Duodenal mucosa (tissue), 2 donors: Measurements from ENCODE around the gene TUBGCP3.

Source experiments
- H3K27ac ChIP-seq: one replicate; pipeline ENCODE4 v1.7.0; 2013; ENCODE audit warnings: low read depth, low read length
- H3K27me3 ChIP-seq, 2 donors: one replicate each; pipeline ENCODE4 v1.7.0; 2013; ENCODE audit warnings: low read length in 2 of 2, control low read depth in 1 of 2; ENCODE audit not compliant: insufficient read depth in 2 of 2, control insufficient read depth in 1 of 2
- H3K36me3 ChIP-seq, 2 donors: one replicate each; pipeline ENCODE4 v1.7.0; 2013; ENCODE audit warnings: low read length in 2 of 2, control low read depth in 1 of 2; ENCODE audit not compliant: insufficient read depth in 2 of 2, control insufficient read depth in 1 of 2
- H3K4me1 ChIP-seq, 2 donors: one replicate each; pipeline ENCODE4 v1.7.0; 2013; ENCODE audit warnings: low read length in 2 of 2, control low read depth in 1 of 2; ENCODE audit not compliant: insufficient read depth in 2 of 2, control insufficient read depth in 1 of 2
- H3K4me3 ChIP-seq, 2 donors: one replicate each; pipeline ENCODE4 v1.7.0; 2013; ENCODE audit warnings: low read length in 2 of 2, low read depth in 1 of 2
- H3K9ac ChIP-seq, 2 donors: one replicate each; pipeline ENCODE4 v1.7.0; 2013; ENCODE audit warnings: low read length in 2 of 2, low read depth in 1 of 2
- H3K9me3 ChIP-seq, 2 donors: one replicate each; pipeline ENCODE4 v1.7.0; 2013; ENCODE audit warnings: low read length in 2 of 2, control low read depth in 1 of 2; ENCODE audit not compliant: control insufficient read depth in 1 of 2

TUBGCP3 gene

GRCh38 chr13:112532837-112533745, 54.9 kb downstream of the TUBGCP3 start:
- no peak overlapping the region for H3K4me3 ChIP-seq
- no peaks in the 10 kb centered on the region for H3K4me1 ChIP-seq
- H3K9ac ChIP-seq = no peak overlapping the region
- peaks cover 0 to 4% of the 10 kb centered on the region in 2 donors for H3K36me3 ChIP-seq
- no peaks in the 10 kb centered on the region for H3K27me3 ChIP-seq
- no peaks in the 10 kb centered on the region for H3K9me3 ChIP-seq
- no peak overlapping the region for H3K27ac ChIP-seq

- H3K27me3 ChIP-seq = no peaks in the 10 kb centered on the region
- peaks cover 4 to 9% of the 10 kb centered on the region in 2 donors for H3K36me3 ChIP-seq
- H3K27ac ChIP-seq = no peak overlapping the region
- H3K9me3 ChIP-seq = no peaks in the 10 kb centered on the region
- no peak overlapping the region for H3K4me3 ChIP-seq
- no peaks in the 10 kb centered on the region for H3K4me1 ChIP-seq
- no peak overlapping the region for H3K9ac ChIP-seq
Measured at GRCh38 chr13:112531263-112531794, 56.6 kb downstream of the TUBGCP3 start.

DNA sequence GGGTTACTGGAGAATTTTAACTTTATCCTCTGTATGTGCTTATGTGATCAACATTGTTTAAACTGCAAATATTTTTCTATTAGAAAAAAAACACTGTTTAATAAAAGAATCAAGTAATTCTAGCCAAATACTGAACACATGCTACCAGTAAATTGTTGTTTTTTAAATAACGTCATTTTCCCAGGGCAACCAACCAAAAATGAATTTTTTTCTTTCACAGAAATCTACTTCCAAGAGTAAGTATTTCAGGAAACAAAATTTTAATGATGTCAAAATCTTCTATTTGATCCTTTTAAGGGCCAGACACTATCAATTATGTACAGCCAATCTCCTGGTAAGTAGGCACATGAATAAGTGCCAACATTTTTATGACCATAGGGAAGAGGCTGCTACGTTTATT, 57.1 kb downstream of the TUBGCP3 start:
- no peaks in the 10 kb centered on the region for H3K27me3 ChIP-seq
- H3K4me1 ChIP-seq = no peaks in the 10 kb centered on the region
- no peak overlapping the region for H3K4me3 ChIP-seq
- H3K36me3 ChIP-seq = peaks cover 6 to 14% of the 10 kb centered on the region in 2 donors
- no peak overlapping the region for H3K27ac ChIP-seq
- no peaks in the 10 kb centered on the region for H3K9me3 ChIP-seq
- H3K9ac ChIP-seq = no peak overlapping the region

- no peaks in the 10 kb centered on the region for H3K27me3 ChIP-seq
- H3K9me3 ChIP-seq = no peaks in the 10 kb centered on the region
- H3K4me3 ChIP-seq = no peak overlapping the region
- no peaks in the 10 kb centered on the region for H3K4me1 ChIP-seq
- H3K27ac ChIP-seq = no peak overlapping the region
- peaks cover 4 to 25% of the 10 kb centered on the region in 2 donors for H3K36me3 ChIP-seq
- H3K9ac ChIP-seq = no peak overlapping the region
Measured at GRCh38 chr13:112529216-112529615, 58.7 kb downstream of the TUBGCP3 start.

GRCh38 chr13:112526146-112526853, 61.7 kb downstream of the TUBGCP3 start:
- no peaks in the 10 kb centered on the region for H3K9me3 ChIP-seq
- no peak overlapping the region for H3K9ac ChIP-seq
- no peaks in the 10 kb centered on the region for H3K27me3 ChIP-seq
- no peak overlapping the region for H3K4me3 ChIP-seq
- peaks cover 13 to 39% of the 10 kb centered on the region in 2 donors for H3K36me3 ChIP-seq
- H3K4me1 ChIP-seq = no peaks in the 10 kb centered on the region
- H3K27ac ChIP-seq = no peak overlapping the region

DNA sequence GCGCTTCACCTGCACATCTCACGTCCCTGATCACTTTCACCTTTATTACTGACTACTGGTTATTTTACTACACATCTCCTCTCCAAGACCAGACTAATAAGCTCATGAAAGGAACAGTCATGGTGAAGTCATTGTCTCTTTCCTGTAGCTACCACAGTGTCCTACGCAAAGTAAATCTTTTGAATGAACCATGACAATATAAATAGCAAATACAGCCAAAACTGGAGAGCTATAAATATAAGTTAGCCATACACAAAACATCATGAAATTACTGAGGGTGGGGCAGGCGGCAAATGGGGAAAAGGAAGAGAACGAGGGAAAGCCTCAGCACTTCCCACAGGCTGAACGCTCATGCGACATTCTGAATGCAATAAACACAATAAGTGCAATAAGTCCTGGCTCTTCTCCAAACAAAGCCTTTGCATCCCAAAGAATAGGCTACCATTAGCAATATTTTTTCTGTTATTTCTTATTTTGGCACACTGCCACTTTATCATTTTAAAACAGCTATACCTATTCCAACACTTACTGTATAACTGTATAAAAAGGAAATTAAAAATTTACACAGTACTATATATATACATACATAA, 62.5 kb downstream of the TUBGCP3 start:
- H3K4me3 ChIP-seq = no peak overlapping the region
- H3K9me3 ChIP-seq = no peaks in the 10 kb centered on the region
- no peaks in the 10 kb centered on the region for H3K4me1 ChIP-seq
- peaks cover 17 to 47% of the 10 kb centered on the region in 2 donors for H3K36me3 ChIP-seq
- H3K27me3 ChIP-seq = no peaks in the 10 kb centered on the region
- H3K9ac ChIP-seq = no peak overlapping the region
- no peak overlapping the region for H3K27ac ChIP-seq

- no peak overlapping the region for H3K9ac ChIP-seq
- H3K27me3 ChIP-seq = no peaks in the 10 kb centered on the region
- peaks cover 21 to 68% of the 10 kb centered on the region in 2 donors for H3K36me3 ChIP-seq
- H3K4me3 ChIP-seq = no peak overlapping the region
- no peak overlapping the region for H3K27ac ChIP-seq
- H3K9me3 ChIP-seq = no peaks in the 10 kb centered on the region
- H3K4me1 ChIP-seq = no peaks in the 10 kb centered on the region
Measured at GRCh38 chr13:112522578-112522977, 65.4 kb downstream of the TUBGCP3 start.

DNA sequence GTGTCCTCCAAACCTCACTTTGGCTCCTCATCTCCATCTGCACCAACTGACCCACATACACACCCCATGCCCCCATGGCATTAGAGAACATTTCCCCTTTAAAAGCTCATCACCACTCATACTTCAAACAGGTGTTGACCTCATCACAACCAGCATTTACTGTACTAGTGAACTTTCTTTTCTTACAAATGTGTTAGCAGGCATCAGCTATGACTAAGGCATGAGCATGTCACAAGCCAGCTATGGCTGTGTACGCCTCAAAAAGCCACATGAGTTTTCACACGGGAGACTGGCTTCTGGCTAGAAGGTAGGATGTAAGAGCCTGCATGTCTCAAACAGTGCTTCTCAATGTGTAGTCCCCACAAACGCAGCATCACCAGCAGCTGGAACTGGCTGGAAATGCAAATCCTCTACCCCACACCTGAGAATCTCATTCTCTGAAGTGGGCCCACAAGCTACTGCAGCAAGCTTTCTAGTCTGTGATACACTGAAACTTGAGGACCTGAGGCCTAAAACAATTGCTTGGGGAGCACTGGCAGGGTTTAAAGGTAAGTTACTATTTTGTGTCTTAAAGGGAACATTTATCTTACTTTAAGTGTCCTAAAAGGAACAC, 66.8 kb downstream of the TUBGCP3 start:
- H3K36me3 ChIP-seq = peaks cover 25 to 71% of the 10 kb centered on the region in 2 donors

GRCh38 chr13:112519517-112520060, 68.4 kb downstream of the TUBGCP3 start:
- H3K36me3 ChIP-seq = peaks cover 30 to 68% of the 10 kb centered on the region in 2 donors
- no peak overlapping the region for H3K27ac ChIP-seq
- no peak overlapping the region for H3K4me3 ChIP-seq
- H3K9me3 ChIP-seq = no peaks in the 10 kb centered on the region
- no peaks in the 10 kb centered on the region for H3K4me1 ChIP-seq
- H3K27me3 ChIP-seq = no peaks in the 10 kb centered on the region
- H3K9ac ChIP-seq = no peak overlapping the region

More for the DNA sequence above, 66.8 kb downstream of the TUBGCP3 start:
- H3K4me3 ChIP-seq = no peak overlapping the region
- no peaks in the 10 kb centered on the region for H3K4me1 ChIP-seq
- H3K9ac ChIP-seq = no peak overlapping the region
- no peak overlapping the region for H3K27ac ChIP-seq
- H3K9me3 ChIP-seq = no peaks in the 10 kb centered on the region
- H3K27me3 ChIP-seq = no peaks in the 10 kb centered on the region
